Measurements from ENCODE around the gene EFL1. TPM values are rescaled to one million over a fixed set of nuclear protein-coding genes. Genes with fewer than 3 reads are reported as not detected.
"Not testable (repeated sequence)": the region's sequence is repeated elsewhere in the genome, so short reads cannot be mapped to it uniquely, and the experiment has no call there.

Gene EFL1
- total RNA-seq, 3 donors from 2014 or later (not counting 1 experiment from before 2014, with no cell fraction given): 17.1 to 29.6 (median 20.6) TPM

GRCh38 chr15:82248261-82248660 lies 14.3 kb downstream of the EFL1 start:
- peaks cover 11 to 17% of the 10 kb centered on the region in 2 donors for H3K4me1 Mint-ChIP-seq
- H3K9me3 Mint-ChIP-seq; H3K27me3 ChIP-seq (ENCODE audit: control insufficient read depth, insufficient read depth, low read length); H3K36me3 Mint-ChIP-seq; H3K27ac Mint-ChIP-seq; ATAC-seq; H3K4me3 ChIP-seq (ENCODE audit: low read length); H3K4me1 ChIP-seq (ENCODE audit: control insufficient read depth, insufficient read depth, low read length); H3K27me3 Mint-ChIP-seq (ENCODE audit: low read depth in 2 of 2); H3K4me3 Mint-ChIP-seq; DNase-seq; intact Hi-C loops (cut with micrococcal nuclease); H3K27ac ChIP-seq (ENCODE audit: low read length); H3K9me3 ChIP-seq (ENCODE audit: control insufficient read depth, insufficient read depth, low read length): not testable (repeated sequence)
- 80% methylated on average over 2 of the region's 3 CpGs for WGBS (ENCODE audit: insufficient coverage)
- peaks cover 10% of the 10 kb centered on the region for H3K36me3 ChIP-seq (ENCODE audit: control insufficient read depth, insufficient read depth, low read length)

DNA sequence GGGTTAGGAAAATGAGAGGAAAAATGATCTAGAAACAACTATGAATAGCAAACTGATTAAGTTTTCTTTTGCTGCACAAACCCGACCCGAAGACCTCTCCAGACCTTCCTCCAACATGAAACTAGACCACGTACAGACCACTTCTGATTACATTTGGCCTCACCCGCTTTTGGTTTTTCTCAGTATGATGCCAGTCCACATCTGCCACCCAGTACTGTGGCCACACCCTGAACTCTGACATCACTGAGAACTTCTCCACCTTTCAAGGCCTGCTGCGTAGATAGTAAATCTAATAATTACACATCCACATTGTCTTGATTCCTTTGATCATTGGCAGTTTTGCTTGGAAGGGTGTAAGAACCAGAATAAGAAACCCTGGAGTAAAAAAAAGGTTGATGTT lies 16.6 kb downstream of the EFL1 start:
- H3K9me3 Mint-ChIP-seq; H3K36me3 Mint-ChIP-seq; intact Hi-C loops (cut with micrococcal nuclease); H3K27me3 Mint-ChIP-seq (ENCODE audit: low read depth in 2 of 2); H3K4me3 Mint-ChIP-seq; ATAC-seq; DNase-seq; H3K27me3 ChIP-seq (ENCODE audit: control insufficient read depth, insufficient read depth, low read length); H3K4me3 ChIP-seq (ENCODE audit: low read length); H3K9me3 ChIP-seq (ENCODE audit: control insufficient read depth, insufficient read depth, low read length); H3K36me3 ChIP-seq (ENCODE audit: control insufficient read depth, insufficient read depth, low read length); H3K27ac ChIP-seq (ENCODE audit: low read length); H3K4me1 ChIP-seq (ENCODE audit: control insufficient read depth, insufficient read depth, low read length): not testable (repeated sequence)
- Mint-ChIP-seq H3K4me1 (peaks cover 11 to 17% of the 10 kb centered on the region in 2 donors), H3K27ac (peak overlapping the region in 1 of 2 donors; percentile 3)
- 68% methylated on average over 4 of the region's 5 CpGs for WGBS (ENCODE audit: insufficient coverage)

DNA sequence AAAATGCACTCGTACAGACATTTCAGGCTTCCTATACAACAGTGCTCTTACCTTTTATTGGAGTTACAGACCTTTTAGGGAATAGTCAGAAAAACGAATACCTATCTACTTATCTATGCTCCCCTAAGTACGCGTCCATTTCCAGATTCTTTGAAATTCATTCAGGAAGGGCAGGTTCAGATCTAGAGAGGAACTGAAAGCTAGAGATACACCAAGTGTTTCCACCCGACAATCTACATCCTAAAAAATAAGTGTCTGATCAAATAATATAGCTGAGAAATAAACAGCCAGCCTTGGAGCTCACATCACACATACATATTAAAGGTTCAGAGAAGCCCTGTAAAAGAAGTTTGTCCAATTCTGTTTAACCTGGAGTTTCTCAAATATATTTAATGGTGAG lies 18.9 kb downstream of the EFL1 start:
- ATAC-seq; H3K4me3 ChIP-seq (ENCODE audit: low read length); H3K4me1 ChIP-seq (ENCODE audit: control insufficient read depth, insufficient read depth, low read length); H3K4me3 Mint-ChIP-seq; H3K27ac ChIP-seq (ENCODE audit: low read length); DNase-seq; H3K27me3 Mint-ChIP-seq (ENCODE audit: low read depth in 2 of 2); intact Hi-C loops (cut with micrococcal nuclease); H3K27ac Mint-ChIP-seq; H3K27me3 ChIP-seq (ENCODE audit: control insufficient read depth, insufficient read depth, low read length); H3K9me3 Mint-ChIP-seq; H3K36me3 Mint-ChIP-seq; H3K9me3 ChIP-seq (ENCODE audit: control insufficient read depth, insufficient read depth, low read length): not testable (repeated sequence)
- peaks cover 15% of the 10 kb centered on the region for H3K36me3 ChIP-seq (ENCODE audit: control insufficient read depth, insufficient read depth, low read length)
- H3K4me1 Mint-ChIP-seq: peaks cover 11 to 21% of the 10 kb centered on the region in 2 donors
- no CpG with 5 or more reads among the region's 5 CpGs for WGBS (ENCODE audit: insufficient coverage)

GRCh38 chr15:82241836-82242499 lies 20.6 kb downstream of the EFL1 start:
- H3K4me1 ChIP-seq (ENCODE audit: control insufficient read depth, insufficient read depth, low read length); H3K27me3 Mint-ChIP-seq (ENCODE audit: low read depth in 2 of 2); H3K4me3 Mint-ChIP-seq; H3K27ac Mint-ChIP-seq; H3K36me3 Mint-ChIP-seq; H3K4me3 ChIP-seq (ENCODE audit: low read length); DNase-seq; H3K27ac ChIP-seq (ENCODE audit: low read length); H3K9me3 ChIP-seq (ENCODE audit: control insufficient read depth, insufficient read depth, low read length); H3K27me3 ChIP-seq (ENCODE audit: control insufficient read depth, insufficient read depth, low read length); ATAC-seq; intact Hi-C loops (cut with micrococcal nuclease); H3K9me3 Mint-ChIP-seq: not testable (repeated sequence)
- peaks cover 11 to 24% of the 10 kb centered on the region in 2 donors for H3K4me1 Mint-ChIP-seq
- peaks cover 13% of the 10 kb centered on the region for H3K36me3 ChIP-seq (ENCODE audit: control insufficient read depth, insufficient read depth, low read length)
- no CpG with 5 or more reads among the region's 1 CpG for WGBS (ENCODE audit: insufficient coverage)

DNA sequence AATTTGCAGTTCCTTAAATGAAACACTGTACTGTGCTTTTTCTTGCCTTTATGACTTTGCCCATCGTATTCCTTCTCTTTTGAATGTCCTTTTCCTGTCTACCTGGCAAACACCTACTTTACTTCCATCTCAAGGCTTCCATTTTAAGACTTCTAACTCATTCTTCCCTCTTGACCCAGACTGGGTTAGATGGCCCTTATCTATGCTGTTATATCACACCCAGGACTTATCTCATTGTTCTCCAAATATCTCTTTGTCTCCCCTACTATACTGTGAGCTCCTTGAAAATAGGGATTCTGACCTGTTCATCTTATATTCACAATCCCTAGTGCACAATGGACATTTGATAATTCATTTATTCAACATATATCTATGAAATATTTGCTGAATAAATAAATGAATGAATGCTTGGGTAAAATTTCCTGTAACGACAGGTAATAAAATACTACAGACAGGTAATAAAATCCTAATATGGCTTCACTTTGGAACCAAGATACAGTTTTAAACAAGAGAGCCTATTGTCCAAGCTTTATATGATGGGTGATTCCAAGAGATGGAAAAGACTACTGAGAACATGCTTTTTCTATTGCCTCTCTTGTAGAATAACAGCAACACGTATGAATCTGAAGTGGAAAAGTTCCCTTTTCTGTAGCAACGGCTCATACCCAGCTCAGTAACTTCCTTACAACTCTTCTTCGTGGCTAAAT lies 22.7 kb downstream of the EFL1 start:
- peaks cover 16% of the 10 kb centered on the region for H3K36me3 ChIP-seq (ENCODE audit: control insufficient read depth, insufficient read depth, low read length)

GRCh38 chr15:82237944-82238534 lies 24.5 kb downstream of the EFL1 start:
- H3K4me1 Mint-ChIP-seq: peaks cover 3 to 12% of the 10 kb centered on the region in 2 donors
- ATAC-seq; intact Hi-C loops (cut with micrococcal nuclease); H3K27me3 ChIP-seq (ENCODE audit: control insufficient read depth, insufficient read depth, low read length); H3K9me3 ChIP-seq (ENCODE audit: control insufficient read depth, insufficient read depth, low read length); H3K27ac ChIP-seq (ENCODE audit: low read length); H3K4me3 Mint-ChIP-seq; H3K36me3 Mint-ChIP-seq; H3K27me3 Mint-ChIP-seq (ENCODE audit: low read depth in 2 of 2); H3K27ac Mint-ChIP-seq; H3K9me3 Mint-ChIP-seq; H3K4me1 ChIP-seq (ENCODE audit: control insufficient read depth, insufficient read depth, low read length); H3K4me3 ChIP-seq (ENCODE audit: low read length); DNase-seq: not testable (repeated sequence)
- peaks cover 16% of the 10 kb centered on the region for H3K36me3 ChIP-seq (ENCODE audit: control insufficient read depth, insufficient read depth, low read length)
- 40% methylated on average over 2 of the region's 3 CpGs for WGBS (ENCODE audit: insufficient coverage)

More for the DNA sequence above, 22.7 kb downstream of the EFL1 start:
- DNase-seq (no peak), ATAC-seq (no peak)
- Mint-ChIP-seq H3K9me3 (no peaks in the 10 kb centered on the region), H3K27me3 (ENCODE audit: low read depth in 2 of 2) (no peaks in the 10 kb centered on the region), H3K4me1 (peaks cover 0 to 12% of the 10 kb centered on the region in 2 donors), H3K36me3 (peaks cover 7% of the 10 kb centered on the region), H3K4me3 (no peak overlapping the region), H3K27ac (no peak overlapping the region)
- H3K4me3 ChIP-seq (ENCODE audit: low read length): no peak overlapping the region
- no peak overlapping the region for H3K27ac ChIP-seq (ENCODE audit: low read length)
- WGBS (ENCODE audit: insufficient coverage): 100% methylated on average over 2 of the region's 5 CpGs
- TF ChIP-seq, protein P1, sequence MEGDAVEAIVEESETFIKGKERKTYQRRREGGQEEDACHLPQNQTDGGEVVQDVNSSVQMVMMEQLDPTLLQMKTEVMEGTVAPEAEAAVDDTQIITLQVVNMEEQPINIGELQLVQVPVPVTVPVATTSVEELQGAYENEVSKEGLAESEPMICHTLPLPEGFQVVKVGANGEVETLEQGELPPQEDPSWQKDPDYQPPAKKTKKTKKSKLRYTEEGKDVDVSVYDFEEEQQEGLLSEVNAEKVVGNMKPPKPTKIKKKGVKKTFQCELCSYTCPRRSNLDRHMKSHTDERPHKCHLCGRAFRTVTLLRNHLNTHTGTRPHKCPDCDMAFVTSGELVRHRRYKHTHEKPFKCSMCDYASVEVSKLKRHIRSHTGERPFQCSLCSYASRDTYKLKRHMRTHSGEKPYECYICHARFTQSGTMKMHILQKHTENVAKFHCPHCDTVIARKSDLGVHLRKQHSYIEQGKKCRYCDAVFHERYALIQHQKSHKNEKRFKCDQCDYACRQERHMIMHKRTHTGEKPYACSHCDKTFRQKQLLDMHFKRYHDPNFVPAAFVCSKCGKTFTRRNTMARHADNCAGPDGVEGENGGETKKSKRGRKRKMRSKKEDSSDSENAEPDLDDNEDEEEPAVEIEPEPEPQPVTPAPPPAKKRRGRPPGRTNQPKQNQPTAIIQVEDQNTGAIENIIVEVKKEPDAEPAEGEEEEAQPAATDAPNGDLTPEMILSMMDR (IDR thresholded peaks at IDR 0.05): no peak
- intact Hi-C loops (cut with micrococcal nuclease): no loop called here
- H3K9me3 ChIP-seq (ENCODE audit: control insufficient read depth, insufficient read depth, low read length): no peaks in the 10 kb centered on the region
- H3K4me1 ChIP-seq (ENCODE audit: control insufficient read depth, insufficient read depth, low read length): no peaks in the 10 kb centered on the region
- H3K27me3 ChIP-seq (ENCODE audit: control insufficient read depth, insufficient read depth, low read length): no peaks in the 10 kb centered on the region

All from natural killer cell (primary cell).